Activated T-helper 1 cell treated with anti-CD3 and anti-CD28 coated beads, Interleukin-12 subunit alpha, Interleukin-12 subunit beta, Interleukin-2, Interleukin-4 antibody, amounts not matched to agents 30 ng/mL and 10 ng/mL and 1 ng/mL, durations not matched to agents 14 hours and 24 hours and 36 hours (primary cell): Measurements from ENCODE around the gene TMEM92. TPM values are rescaled to one million over a fixed set of nuclear protein-coding genes. Genes with fewer than 3 reads are reported as not detected.

Experiments used
- DNase-seq: peaks from one replicate; pipeline ENCODE4 v3.0.0; 2021; ENCODE audit warnings: low spot score
- H3K27ac Mint-ChIP-seq: one replicate; pipeline ENCODE4 v1.8.0; 2021; ENCODE audit warnings: mild to moderate bottlenecking, mixed read lengths
- H3K27me3 Mint-ChIP-seq: one replicate; pipeline ENCODE4 v1.8.0; 2022; ENCODE audit warnings: mild to moderate bottlenecking, moderate library complexity, mixed read lengths; ENCODE audit not compliant: insufficient read depth
- H3K36me3 Mint-ChIP-seq: one replicate; pipeline ENCODE4 v1.8.0; 2021; ENCODE audit warnings: low read depth, mixed read lengths
- H3K4me1 Mint-ChIP-seq: one replicate; pipeline ENCODE4 v1.8.0; 2021; ENCODE audit warnings: low read depth, mixed read lengths
- H3K4me3 Mint-ChIP-seq: one replicate; pipeline ENCODE4 v1.8.0; 2021; ENCODE audit warnings: mild to moderate bottlenecking, moderate library complexity, mixed read lengths
- H3K9me3 Mint-ChIP-seq: one replicate; pipeline ENCODE4 v1.8.0; 2021; ENCODE audit warnings: mixed read lengths
- intact Hi-C: fragments of 100-400 bp; cut with micrococcal nuclease; formaldehyde crosslinking; loops from one replicate; pipeline ENCODE4 v1.15.1; 2024
- total RNA-seq: library from RNA; stranded (reverse); gene quantifications from 2 replicates; pipeline ENCODE4 v1.2.3, GENCODE V29; 2022

TMEM92 gene
- total RNA-seq, 1 donor from 2014 or later: 0.21 TPM

DNA sequence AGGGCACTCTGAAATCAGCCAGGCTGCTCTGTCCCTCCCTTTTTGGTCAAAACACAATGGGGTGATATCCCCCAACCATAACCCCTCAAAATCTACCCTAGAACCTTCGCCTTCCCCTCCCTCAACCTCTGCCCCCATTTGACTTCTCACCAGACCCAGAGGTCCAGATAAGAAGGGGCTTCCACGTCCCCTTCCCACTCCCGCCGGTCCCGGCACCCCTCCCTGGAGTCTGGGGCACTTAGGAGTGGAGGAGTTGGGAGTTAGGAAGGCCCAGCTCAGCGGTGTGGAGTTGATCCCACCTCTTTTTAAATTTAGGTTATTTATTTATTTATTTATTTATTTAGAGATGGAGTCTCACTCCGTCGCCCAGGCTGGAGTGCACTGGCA, 619 bp upstream of the TMEM92 start:
- Mint-ChIP-seq H3K27me3 (peaks cover 14% of the 10 kb centered on the region), H3K4me3 (peak overlapping the region; percentile 37), H3K9me3 (no peaks in the 10 kb centered on the region), H3K4me1 (peaks cover 18% of the 10 kb centered on the region), H3K36me3 (no peaks in the 10 kb centered on the region), H3K27ac (no peak overlapping the region)
- DNase-seq: no peak
- intact Hi-C loops: loop anchor here (1.0 to 2.0 kb wide), 3 partner anchors 17 to 105 kb away; no protein-coding TSS in a partner anchor

DNA sequence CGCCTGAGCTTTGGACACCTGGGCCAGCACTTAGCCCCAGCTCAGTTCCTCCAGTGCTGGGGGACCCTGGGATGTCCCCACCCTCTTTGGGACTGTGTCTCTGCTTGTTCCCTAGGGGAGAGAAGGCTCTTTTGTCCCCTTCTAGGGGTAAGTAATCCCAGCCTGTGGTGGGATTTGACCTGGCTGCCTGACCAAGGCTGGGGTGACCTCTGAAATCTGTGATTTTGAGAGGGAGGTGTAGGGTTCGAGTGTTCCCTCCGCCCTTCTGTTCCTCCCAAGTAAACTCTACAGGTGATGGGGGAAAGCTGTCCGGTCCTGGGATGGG, 593 bp downstream of the TMEM92 start:
- no peak for DNase-seq
- intact Hi-C loops: loop anchor here (2.0 kb wide), 1 partner anchor 16 kb away; no protein-coding TSS in a partner anchor
- Mint-ChIP-seq H3K4me1 (peaks cover 20% of the 10 kb centered on the region), H3K27me3 (peaks cover 14% of the 10 kb centered on the region), H3K4me3 (peak overlapping the region; percentile 53), H3K9me3 (no peaks in the 10 kb centered on the region), H3K27ac (no peak overlapping the region), H3K36me3 (no peaks in the 10 kb centered on the region)

DNA sequence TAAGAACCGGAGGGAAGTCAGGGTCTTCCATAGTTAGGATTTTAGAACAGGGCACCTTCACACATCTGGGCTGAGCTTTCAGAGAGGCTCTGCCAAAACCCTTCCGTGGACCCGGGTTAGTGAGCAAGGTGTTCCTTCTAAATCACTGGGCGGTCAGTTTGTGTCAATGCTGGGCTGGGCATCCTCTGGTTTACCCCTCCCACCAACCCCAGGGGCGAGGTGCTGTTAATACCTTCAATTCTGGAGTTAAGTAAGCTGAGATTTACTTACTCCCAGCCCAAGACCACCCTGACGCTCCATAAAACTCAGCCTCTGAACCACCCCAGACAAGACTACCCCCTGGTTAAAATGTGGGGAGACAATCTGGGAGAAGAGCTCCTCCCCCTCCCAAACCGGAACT, 1.0 kb downstream of the TMEM92 start:
- no peak for DNase-seq
- Mint-ChIP-seq H3K27ac (no peak overlapping the region), H3K36me3 (no peaks in the 10 kb centered on the region), H3K4me1 (peaks cover 24% of the 10 kb centered on the region), H3K9me3 (no peaks in the 10 kb centered on the region), H3K27me3 (peaks cover 14% of the 10 kb centered on the region), H3K4me3 (peak overlapping the region; percentile 53)
- intact Hi-C loops: loop anchor here (2.0 kb wide), 1 partner anchor 16 kb away; no protein-coding TSS in a partner anchor

DNA sequence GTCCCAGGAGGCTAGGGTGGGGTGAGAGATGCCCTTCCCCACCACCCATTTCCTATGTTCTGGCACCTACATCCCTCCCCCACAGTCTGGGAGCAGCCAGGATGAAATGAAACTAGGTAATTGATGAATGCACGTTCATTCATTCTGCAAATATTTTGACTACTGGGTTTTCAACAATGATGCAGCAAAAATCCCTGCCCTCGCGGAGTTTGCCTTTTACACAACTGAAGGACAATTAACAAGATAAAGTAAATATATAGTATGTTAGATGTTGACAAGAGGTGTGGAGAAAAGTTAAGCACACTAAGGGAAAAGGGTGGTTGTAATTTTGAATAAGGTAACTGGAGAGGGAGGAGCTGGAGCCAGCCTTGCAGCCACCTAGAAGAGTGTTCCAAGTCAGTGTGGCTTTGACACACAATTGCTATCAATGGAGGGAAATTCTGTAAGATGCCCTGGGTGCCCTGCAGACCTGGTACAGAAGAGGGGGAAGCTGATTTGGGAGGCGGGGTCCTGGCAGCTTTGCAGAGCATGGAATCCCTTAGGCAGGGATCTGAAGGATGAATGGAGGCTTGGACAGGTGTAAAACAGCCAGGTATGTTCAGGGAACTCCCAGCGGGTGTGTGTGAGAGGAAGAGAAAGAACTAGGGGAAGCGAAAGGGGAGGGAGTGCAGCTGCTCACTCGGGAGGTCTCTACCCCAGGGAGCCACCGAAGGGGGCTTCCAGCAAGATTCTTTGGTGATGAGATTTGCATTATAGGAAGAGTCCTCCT, 2.5 kb downstream of the TMEM92 start:
- DNase-seq: no peak
- intact Hi-C loops: no loop called here
- no peaks in the 10 kb centered on the region for H3K9me3 Mint-ChIP-seq

DNA sequence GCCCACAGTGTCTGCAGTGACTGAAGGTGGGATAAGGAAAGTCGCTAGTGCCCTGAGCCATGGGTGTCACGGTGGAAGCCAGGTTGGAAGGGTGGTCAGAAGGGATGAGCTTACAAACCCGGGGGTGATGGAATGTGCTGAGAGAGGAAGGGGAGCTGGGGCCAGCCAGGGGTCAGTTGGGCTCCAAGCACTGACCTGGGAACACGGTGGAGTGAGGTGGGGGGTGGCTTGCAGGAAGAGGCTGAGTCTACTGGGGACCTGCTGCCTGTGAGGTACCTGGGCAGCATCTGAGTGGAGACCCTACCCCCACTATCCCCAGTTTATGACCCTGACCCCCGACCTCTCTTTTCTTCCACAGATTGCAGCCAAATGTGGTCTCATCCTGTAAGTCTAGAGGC, 3.1 kb downstream of the TMEM92 start:
- H3K4me1 Mint-ChIP-seq: peaks cover 35% of the 10 kb centered on the region
- H3K4me3 Mint-ChIP-seq: no peak overlapping the region
- H3K27me3 Mint-ChIP-seq: peaks cover 14% of the 10 kb centered on the region
- peaks cover 8% of the 10 kb centered on the region for H3K36me3 Mint-ChIP-seq
- no peak for DNase-seq
- intact Hi-C loops: no loop called here
- H3K27ac Mint-ChIP-seq: no peak overlapping the region
- no peaks in the 10 kb centered on the region for H3K9me3 Mint-ChIP-seq

More for the DNA sequence above, 2.5 kb downstream of the TMEM92 start:
- Mint-ChIP-seq H3K27me3 (peaks cover 14% of the 10 kb centered on the region), H3K36me3 (peaks cover 4% of the 10 kb centered on the region), H3K4me1 (peaks cover 32% of the 10 kb centered on the region), H3K4me3 (no peak overlapping the region), H3K27ac (no peak overlapping the region)

DNA sequence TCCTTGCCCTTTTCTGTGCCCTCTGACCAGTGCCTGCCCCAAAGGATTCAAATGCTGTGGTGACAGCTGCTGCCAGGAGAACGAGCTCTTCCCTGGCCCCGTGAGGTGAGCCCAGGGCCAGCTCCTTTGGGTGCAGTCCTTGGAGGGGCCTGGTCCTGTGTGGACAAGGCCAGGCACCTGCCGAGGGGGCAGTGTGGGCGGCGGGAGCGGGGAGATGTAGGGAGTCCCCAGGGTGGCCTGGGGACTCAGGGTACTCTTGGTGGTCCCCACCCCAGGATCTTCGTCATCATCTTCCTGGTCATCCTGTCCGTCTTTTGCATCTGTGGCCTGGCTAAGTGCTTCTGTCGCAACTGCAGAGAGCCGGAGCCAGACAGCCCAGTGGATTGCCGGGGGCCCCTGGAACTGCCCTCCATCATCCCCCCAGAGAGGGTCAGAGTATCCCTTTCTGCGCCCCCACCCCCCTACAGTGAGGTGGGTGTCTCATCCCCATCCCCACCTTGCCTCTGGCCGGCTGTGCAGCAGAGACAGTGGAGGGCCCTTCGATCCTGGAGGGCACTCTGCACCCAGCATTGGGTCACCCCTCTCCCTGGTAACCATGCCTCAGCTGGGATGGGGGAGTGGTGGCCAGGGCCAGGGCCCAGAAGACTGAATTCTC, 4.4 kb downstream of the TMEM92 start:
- H3K4me1 Mint-ChIP-seq: peaks cover 37% of the 10 kb centered on the region
- H3K9me3 Mint-ChIP-seq: peaks cover 8% of the 10 kb centered on the region
- intact Hi-C loops: no loop called here
- no peak for DNase-seq
- peaks cover 14% of the 10 kb centered on the region for H3K36me3 Mint-ChIP-seq
- H3K27ac Mint-ChIP-seq: no peak overlapping the region
- H3K27me3 Mint-ChIP-seq: peaks cover 14% of the 10 kb centered on the region
- H3K4me3 Mint-ChIP-seq: no peak overlapping the region

DNA sequence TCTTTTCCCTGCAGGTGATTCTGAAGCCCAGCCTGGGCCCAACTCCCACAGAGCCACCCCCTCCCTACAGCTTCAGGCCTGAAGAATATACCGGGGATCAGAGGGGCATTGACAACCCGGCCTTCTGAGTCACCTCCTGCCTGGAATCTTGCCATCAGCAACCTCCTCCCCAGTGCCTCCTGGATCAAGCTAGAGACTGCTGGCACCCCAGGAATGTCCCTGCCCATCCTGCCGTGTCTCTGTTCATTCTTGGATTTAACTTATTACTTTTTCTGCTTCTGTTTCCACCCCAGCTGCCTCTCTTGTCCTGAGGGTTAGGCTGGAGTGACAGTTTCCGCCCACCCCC, 4.9 kb downstream of the TMEM92 start:
- H3K27me3 Mint-ChIP-seq: peaks cover 16% of the 10 kb centered on the region
- no peak overlapping the region for H3K27ac Mint-ChIP-seq
- H3K36me3 Mint-ChIP-seq: peaks cover 16% of the 10 kb centered on the region
- intact Hi-C loops: no loop called here
- DNase-seq: no peak
- H3K4me1 Mint-ChIP-seq: peaks cover 42% of the 10 kb centered on the region
- peaks cover 12% of the 10 kb centered on the region for H3K9me3 Mint-ChIP-seq
- H3K4me3 Mint-ChIP-seq: no peak overlapping the region

DNA sequence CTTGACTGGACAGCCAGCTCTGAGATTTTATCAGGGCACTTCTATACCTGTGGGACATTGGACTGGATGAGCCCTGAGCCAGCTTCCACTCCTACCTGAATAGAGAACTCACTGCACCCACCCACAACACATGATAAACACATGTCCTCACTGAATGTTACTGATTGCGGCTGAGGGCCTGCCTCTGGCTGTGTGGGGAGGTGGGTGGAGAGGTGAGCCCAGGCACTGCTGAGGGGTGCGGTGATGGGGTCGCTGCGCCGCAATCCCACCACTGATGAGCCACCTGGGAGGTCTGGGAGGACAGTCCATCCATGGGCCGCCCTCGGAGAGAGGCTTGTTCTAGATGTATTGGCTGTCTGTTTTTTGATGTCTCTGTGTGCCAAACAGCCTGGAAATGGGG, 5.4 kb downstream of the TMEM92 start:
- H3K36me3 Mint-ChIP-seq: peaks cover 16% of the 10 kb centered on the region
- H3K9me3 Mint-ChIP-seq: peaks cover 12% of the 10 kb centered on the region
- no peak for DNase-seq
- no peak overlapping the region for H3K4me3 Mint-ChIP-seq
- H3K4me1 Mint-ChIP-seq: peaks cover 43% of the 10 kb centered on the region
- no peak overlapping the region for H3K27ac Mint-ChIP-seq
- peaks cover 15% of the 10 kb centered on the region for H3K27me3 Mint-ChIP-seq
- intact Hi-C loops: no loop called here

DNA sequence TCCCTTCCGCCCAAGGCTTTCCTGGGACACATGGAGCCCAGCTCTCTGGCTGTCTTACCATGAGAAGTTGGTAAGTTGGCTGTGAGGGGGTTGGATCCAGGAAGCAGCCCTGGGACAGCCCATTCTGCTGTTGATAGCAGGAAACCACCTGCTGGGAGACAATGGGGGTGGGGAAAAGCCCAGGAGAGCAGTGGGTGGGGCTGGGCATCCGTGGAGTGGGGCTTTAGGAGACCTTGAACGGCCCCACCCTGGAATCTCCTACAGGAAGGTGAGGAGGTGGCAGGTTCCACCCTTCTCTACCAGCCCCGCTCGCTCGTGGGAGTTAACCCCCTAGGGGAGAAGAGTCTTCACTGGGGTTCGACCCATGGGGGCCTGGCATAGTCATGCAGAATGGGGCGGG, 5.8 kb downstream of the TMEM92 start:
- no peak for DNase-seq
- Mint-ChIP-seq H3K9me3 (peaks cover 12% of the 10 kb centered on the region), H3K27ac (no peak overlapping the region), H3K4me3 (no peak overlapping the region), H3K27me3 (peaks cover 11% of the 10 kb centered on the region), H3K36me3 (peaks cover 16% of the 10 kb centered on the region), H3K4me1 (peaks cover 39% of the 10 kb centered on the region)
- intact Hi-C loops: no loop called here

DNA sequence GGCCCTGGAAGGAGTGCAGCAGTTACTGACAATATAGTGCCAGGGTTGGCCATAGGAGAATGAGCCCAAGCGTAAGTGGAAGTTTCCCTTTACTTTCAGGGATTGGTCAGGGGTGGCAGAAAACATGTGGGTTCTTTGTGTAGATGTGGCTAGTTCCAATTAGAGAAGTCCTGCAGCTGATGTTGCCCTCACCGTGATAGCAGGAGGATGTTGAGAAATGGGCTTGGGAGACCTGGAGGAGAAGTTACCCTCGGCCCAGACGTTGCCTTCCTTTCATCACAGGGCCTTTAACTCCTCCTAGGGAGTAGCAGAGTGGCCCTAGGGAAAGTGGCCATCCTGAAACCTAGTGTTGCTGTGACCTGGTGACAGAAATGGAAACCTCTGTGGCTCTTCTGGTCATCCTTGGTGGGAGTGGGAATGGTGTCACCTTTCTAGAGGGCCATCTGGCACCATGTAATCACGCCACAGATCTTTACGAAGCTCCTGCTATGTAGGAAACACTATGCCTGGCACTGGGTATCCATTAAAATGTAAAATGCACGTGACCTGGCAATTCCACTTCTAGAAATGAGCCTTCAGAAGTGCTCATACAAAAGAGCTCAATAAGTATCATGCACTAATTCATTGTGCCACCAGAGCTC, 6.7 kb downstream of the TMEM92 start:
- Mint-ChIP-seq H3K36me3 (peaks cover 16% of the 10 kb centered on the region), H3K27ac (no peak overlapping the region), H3K27me3 (peaks cover 4% of the 10 kb centered on the region), H3K4me3 (no peak overlapping the region), H3K4me1 (peaks cover 37% of the 10 kb centered on the region), H3K9me3 (peaks cover 12% of the 10 kb centered on the region)
- DNase-seq: no peak
- intact Hi-C loops: no loop called here

DNA sequence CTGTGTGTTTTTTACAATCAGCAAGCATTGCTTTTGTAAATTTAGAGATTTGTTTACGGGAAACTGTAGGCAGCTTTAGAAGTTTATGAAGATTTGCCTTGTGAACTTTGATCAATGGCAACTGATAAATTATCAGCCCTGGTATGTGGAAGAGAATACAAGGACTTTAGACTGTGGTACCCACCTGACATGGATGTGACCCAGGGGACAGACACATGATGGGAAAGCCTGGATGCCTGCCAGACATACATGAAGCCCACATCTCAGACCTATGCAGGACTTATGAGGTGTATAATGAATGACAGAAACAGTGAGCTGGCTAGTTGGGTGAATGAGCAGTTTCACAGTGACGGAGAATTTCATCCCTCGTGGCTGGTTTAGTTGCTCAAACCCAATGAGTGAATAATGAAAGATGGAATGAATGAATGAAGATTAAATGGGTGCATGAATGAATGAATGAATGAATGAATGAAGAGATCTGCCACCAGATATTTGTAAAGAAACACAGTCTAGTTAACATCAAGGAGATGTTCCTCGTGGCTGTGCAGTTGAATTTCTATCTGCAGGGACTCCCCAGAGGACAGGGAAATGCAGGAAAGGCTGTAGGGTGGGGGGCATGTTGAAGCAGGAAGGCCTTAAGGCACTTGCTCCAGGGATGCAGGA, 7.6 kb downstream of the TMEM92 start:
- Mint-ChIP-seq H3K9me3 (peaks cover 12% of the 10 kb centered on the region), H3K27me3 (peaks cover 4% of the 10 kb centered on the region), H3K36me3 (peaks cover 16% of the 10 kb centered on the region), H3K27ac (no peak overlapping the region), H3K4me1 (peaks cover 37% of the 10 kb centered on the region), H3K4me3 (peak overlapping the region; percentile 21)
- DNase-seq: no peak
- intact Hi-C loops: no loop called here

DNA sequence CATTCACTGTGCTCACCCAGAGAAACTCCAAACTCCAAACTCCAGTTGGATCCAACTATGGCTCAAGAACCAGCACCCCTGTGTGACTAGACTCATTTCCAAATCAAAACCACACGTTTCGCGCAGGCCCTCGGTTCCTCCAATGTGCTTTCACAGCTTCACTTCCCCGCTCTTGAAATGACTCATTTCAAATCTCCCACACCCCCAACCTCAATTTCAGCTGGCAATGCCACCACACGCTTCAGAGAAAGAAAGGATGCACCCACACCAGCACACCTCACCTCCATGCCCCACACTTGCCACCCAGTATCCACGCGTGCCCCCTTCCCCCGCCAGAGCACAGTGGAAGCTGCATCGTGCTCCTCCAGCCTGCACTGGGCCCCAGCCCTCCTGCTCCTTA, 9.0 kb downstream of the TMEM92 start:
- peaks cover 16% of the 10 kb centered on the region for H3K36me3 Mint-ChIP-seq
- peak overlapping the region; percentile 64 for H3K27ac Mint-ChIP-seq
- intact Hi-C loops: no loop called here
- peak overlapping the region; percentile 64 for H3K4me3 Mint-ChIP-seq
- DNase-seq: peak; percentile 37
- H3K9me3 Mint-ChIP-seq: peaks cover 12% of the 10 kb centered on the region
- peaks cover 4% of the 10 kb centered on the region for H3K27me3 Mint-ChIP-seq
- peaks cover 37% of the 10 kb centered on the region for H3K4me1 Mint-ChIP-seq

DNA sequence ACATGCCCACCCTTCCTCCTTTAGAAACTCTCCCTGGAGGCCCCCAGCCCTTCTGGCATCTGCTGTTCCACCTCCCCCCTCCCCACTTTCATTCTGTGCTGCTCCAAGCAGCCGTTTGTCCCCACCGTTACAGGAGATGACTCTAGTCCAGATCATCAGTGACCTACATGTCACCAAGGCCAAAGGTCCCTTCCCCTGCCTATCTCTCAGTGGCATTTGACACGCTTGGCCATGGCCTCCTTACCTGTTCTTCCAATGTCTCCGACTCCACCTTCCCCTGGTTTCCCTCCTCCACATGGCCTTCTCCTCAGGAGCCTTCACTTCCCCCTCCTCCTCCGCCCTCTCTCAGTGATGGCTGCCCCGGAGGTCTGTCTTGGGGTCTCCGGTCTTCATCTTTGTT, 9.4 kb downstream of the TMEM92 start:
- Mint-ChIP-seq H3K4me1 (peaks cover 42% of the 10 kb centered on the region), H3K27me3 (peaks cover 4% of the 10 kb centered on the region), H3K9me3 (peaks cover 12% of the 10 kb centered on the region), H3K4me3 (no peak overlapping the region), H3K27ac (peak overlapping the region; percentile 64), H3K36me3 (peaks cover 16% of the 10 kb centered on the region)
- DNase-seq: no peak
- intact Hi-C loops: no loop called here
